Liver (tissue), 9 donors: Measurements from ENCODE around the gene PEAK1. TPM values are rescaled to one million over a fixed set of nuclear protein-coding genes. Genes with fewer than 3 reads are reported as not detected.

ENCODE experiments used
- DNase-seq: peaks from one replicate; pipeline ENCODE4 v3.0.0-alpha.2; 2017; ENCODE audit warnings: low spot score
- H3K27ac ChIP-seq, 2 donors: one replicate each; pipeline ENCODE4 v1.7.0; 2013; ENCODE audit warnings: inconsistent platforms in 2 of 2, low read length in 2 of 2, control low read depth in 1 of 2, low read depth in 1 of 2, mild to moderate bottlenecking in 1 of 2
- H3K27me3 ChIP-seq, 4 donors: one replicate each; pipeline versions ENCODE4 v1.6.1 to v1.7.0; 2013; ENCODE audit warnings: low read length in 3 of 4, inconsistent platforms in 1 of 4, mild to moderate bottlenecking in 1 of 4, moderate library complexity in 1 of 4; ENCODE audit not compliant: control insufficient read depth in 4 of 4, insufficient read depth in 4 of 4
- H3K36me3 ChIP-seq, 4 donors: one replicate each; pipeline versions ENCODE4 v1.6.1 to v1.7.0; 2013; ENCODE audit warnings: low read length in 3 of 4, mild to moderate bottlenecking in 3 of 4, low read depth in 1 of 4, moderate library complexity in 1 of 4; ENCODE audit not compliant: control insufficient read depth in 4 of 4, insufficient read depth in 3 of 4
- H3K4me1 ChIP-seq, 4 donors: one replicate each; pipeline versions ENCODE4 v1.6.1 to v1.7.0; 2013; ENCODE audit warnings: low read length in 3 of 4, mild to moderate bottlenecking in 3 of 4, moderate library complexity in 1 of 4; ENCODE audit not compliant: control insufficient read depth in 4 of 4, insufficient read depth in 4 of 4
- H3K4me3 ChIP-seq, 3 donors: one replicate each; pipeline versions ENCODE4 v1.6.1 to v1.7.0; 2013; ENCODE audit warnings: low read length in 3 of 3, control low read depth in 1 of 3, low read depth in 1 of 3, mild to moderate bottlenecking in 1 of 3
- H3K9ac ChIP-seq, 2 donors: one replicate each; pipeline ENCODE4 v1.7.0; 2013; ENCODE audit warnings: low read length in 2 of 2, mild to moderate bottlenecking in 2 of 2, moderate library complexity in 2 of 2, control low read depth in 1 of 2, low read depth in 1 of 2
- H3K9me3 ChIP-seq, 4 donors: one replicate each; pipeline versions ENCODE4 v1.6.1 to v1.7.0; 2013; ENCODE audit warnings: low read length in 3 of 4; ENCODE audit not compliant: control insufficient read depth in 4 of 4
- ATF3 ChIP-seq: IDR thresholded peaks from 2 replicates; pipeline ENCODE4 v1.6.1; 2016; ENCODE audit warnings: antibody characterized with exemption
- CTCF ChIP-seq: fragments of 150-350 bp; IDR thresholded peaks from 2 replicates; pipeline ENCODE4 v1.5.1; 2017; ENCODE audit warnings: improper control_type of control experiment, low read depth, low read length; ENCODE audit not compliant: missing input control
- EGR1 ChIP-seq, 2 donors: IDR thresholded peaks; 2 replicates each; pipeline ENCODE4 v1.6.1; 2016 to 2018; ENCODE audit warnings: antibody characterized with exemption in 2 of 2, low read depth in 2 of 2
- FOXA1 ChIP-seq: IDR thresholded peaks from 2 replicates; pipeline ENCODE4 v1.6.1; 2016; ENCODE audit warnings: antibody characterized with exemption
- FOXA2 ChIP-seq: IDR thresholded peaks from 2 replicates; pipeline ENCODE4 v1.6.1; 2016; ENCODE audit warnings: antibody characterized with exemption
- GABPA ChIP-seq, 2 donors: IDR thresholded peaks in 1 of 2; conservative IDR thresholded peaks in 1 of 2; 2 replicates each; pipeline ENCODE4 v1.6.1; 2016; ENCODE audit warnings: antibody characterized with exemption in 2 of 2, mild to moderate bottlenecking in 1 of 2, moderate library complexity in 1 of 2
- HNF4A ChIP-seq, 2 donors: conservative IDR thresholded peaks; 2 replicates each; pipeline ENCODE4 v1.6.1; 2016; ENCODE audit warnings: antibody characterized with exemption in 2 of 2, mild to moderate bottlenecking in 2 of 2
- HNF4G ChIP-seq: IDR thresholded peaks from 2 replicates; pipeline ENCODE4 v1.6.1; 2016; ENCODE audit warnings: antibody characterized with exemption
- JUND ChIP-seq, 2 donors: IDR thresholded peaks; 2 replicates each; pipeline ENCODE4 v1.6.1; 2016; ENCODE audit warnings: antibody characterized with exemption in 2 of 2
- MAX ChIP-seq: IDR thresholded peaks from 2 replicates; pipeline ENCODE4 v1.6.1; 2016; ENCODE audit warnings: antibody characterized with exemption
- NR2F2 ChIP-seq: IDR thresholded peaks from 2 replicates; pipeline ENCODE4 v1.6.1; 2016; ENCODE audit warnings: antibody characterized with exemption
- RAD21 ChIP-seq, 2 donors: IDR thresholded peaks; 2 replicates each; pipeline ENCODE4 v1.6.1; 2016; ENCODE audit warnings: antibody characterized with exemption in 2 of 2, mild to moderate bottlenecking in 2 of 2
- REST ChIP-seq: IDR thresholded peaks from 2 replicates; pipeline ENCODE4 v1.6.1; 2016; ENCODE audit warnings: antibody characterized with exemption, mild to moderate bottlenecking
- RXRA ChIP-seq, 2 donors: IDR thresholded peaks; 2 replicates each; pipeline ENCODE4 v1.6.1; 2017 to 2018; ENCODE audit warnings: antibody characterized with exemption in 2 of 2, mild to moderate bottlenecking in 1 of 2
- SP1 ChIP-seq: IDR thresholded peaks from 2 replicates; pipeline ENCODE4 v1.6.1; 2018; ENCODE audit warnings: antibody characterized with exemption, mild to moderate bottlenecking
- TAF1 ChIP-seq: conservative IDR thresholded peaks from 2 replicates; pipeline ENCODE4 v1.6.1; 2016; ENCODE audit warnings: antibody characterized with exemption, mild to moderate bottlenecking
- YY1 ChIP-seq: IDR thresholded peaks from 2 replicates; pipeline ENCODE4 v1.6.1; 2016; ENCODE audit warnings: antibody characterized with exemption, mild to moderate bottlenecking
- ZBTB33 ChIP-seq: IDR thresholded peaks from 2 replicates; pipeline ENCODE4 v1.6.1; 2016; ENCODE audit warnings: antibody characterized with exemption
- WGBS: extraction: QIAGEN DNeasy Blood & Tissue Kit; methylation state at CpG from one replicate; pipeline ENCODE4 v1.1.7; 2013; 5-methylcytosine and 5-hydroxymethylcytosine counted together
- polyA plus RNA-seq, 2 donors: library from polyadenylated mRNA; stranded (reverse) in 1 of 2; unstranded in 1 of 2; fragments of 200-250 nt in 1 of 2; fragments of >200 nt in 1 of 2; fragmentation: Nextera tagmentation in 1 of 2; extraction: Ambion mirVana in 1 of 2; gene quantifications; one replicate each; pipeline versions ENCODE4 v1.2.1 to v1.2.3, GENCODE V29; 2013 to 2015
- total RNA-seq, 2 donors: library from RNA; depleted of rRNA; stranded (reverse); fragments of >200 nt; gene quantifications; one replicate each; pipeline ENCODE4 v1.2.3, GENCODE V29; 2014
- donor health status: healthy.
- donor health status: healthy.
- donor health status: healthy.
- donor health status: healthy.
- donor health status: healthy.

PEAK1 gene
- total and polyA plus RNA-seq, 4 donors: 1.8 to 14.9 (median 5.8) TPM

GRCh38 chr15:77327844-77328529 lies 91.9 kb downstream of the PEAK1 start:
- no peaks in the 10 kb centered on the region for H3K27me3 ChIP-seq
- no peaks in the 10 kb centered on the region for H3K9me3 ChIP-seq
- H3K27ac ChIP-seq: no peak overlapping the region
- no peak for DNase-seq
- WGBS: 92% methylated on average over 3 of the region's 3 CpGs
- H3K36me3 ChIP-seq: no peaks in the 10 kb centered on the region
- no peak overlapping the region for H3K4me3 ChIP-seq
- no peak for TF ChIP-seq RAD21 (IDR thresholded peaks at IDR 0.05)
- TF ChIP-seq HNF4A (conservative IDR thresholded peaks at IDR 0.05): no peak
- no peak for TF ChIP-seq TAF1
- no peak for TF ChIP-seq SP1
- no peak for TF ChIP-seq REST
- TF ChIP-seq EGR1 (IDR thresholded peaks at IDR 0.05; ENCODE audit: low read depth in 2 of 2): no peak
- TF ChIP-seq ATF3: no peak
- TF ChIP-seq FOXA2: no peak
- TF ChIP-seq RXRA (IDR thresholded peaks at IDR 0.05): no peak
- TF ChIP-seq ZBTB33: no peak
- TF ChIP-seq MAX: no peak
- no peak for TF ChIP-seq JUND (IDR thresholded peaks at IDR 0.05)
- no peak for TF ChIP-seq YY1
- no peak for TF ChIP-seq HNF4G
- no peak for TF ChIP-seq GABPA (IDR thresholded peaks at IDR 0.05 in 1 of 2, conservative IDR thresholded peaks at IDR 0.05 in 1 of 2)
- no peak for TF ChIP-seq CTCF
- TF ChIP-seq NR2F2: no peak
- no peak for TF ChIP-seq FOXA1
- no peaks in the 10 kb centered on the region for H3K4me1 ChIP-seq
- no peak overlapping the region for H3K9ac ChIP-seq
